K562 (cell line): ENCODE data around the gene NACC1. TPM values are rescaled to one million over a fixed set of nuclear protein-coding genes. Genes with fewer than 3 reads are reported as not detected.

ENCODE experiments used
- FOXK2 ChIP-seq, 2 experiments: fragments of 450-650 bp; IDR thresholded peaks in 1 of 2; conservative IDR thresholded peaks in 1 of 2; 2 replicates each; pipeline ENCODE4 v1.6.1; 2016; ENCODE audit warnings: low read depth in 2 of 2, mild to moderate bottlenecking in 1 of 2
- L3MBTL2 ChIP-seq: fragments of 450-650 bp; IDR thresholded peaks from 2 replicates; pipeline ENCODE4 v1.6.1; 2016; ENCODE audit warnings: mild to moderate bottlenecking, moderate library complexity
- MGA ChIP-seq: fragments of 450-650 bp; IDR thresholded peaks from 2 replicates; pipeline ENCODE4 v1.6.1; 2016; ENCODE audit warnings: mild to moderate bottlenecking, moderate library complexity
- MTA1 ChIP-seq: fragments of 450-650 bp; IDR thresholded peaks from 2 replicates; pipeline ENCODE4 v1.6.1; 2017; ENCODE audit warnings: borderline replicate concordance
- MYC ChIP-seq, 2 experiments: fragments of 250-450 bp in 1 of 2; sonication (Bioruptor Pico) in 1 of 2; IDR thresholded peaks; 2 replicates each; pipeline versions ENCODE4 v1.5.1 to v1.6.1; 2012 to 2021; ENCODE audit warnings: low read depth in 2 of 2, borderline replicate concordance in 1 of 2, improper control_type of control experiment in 1 of 2, low read length in 1 of 2, mild to moderate bottlenecking in 1 of 2, moderate library complexity in 1 of 2
- POLR2G ChIP-seq: fragments of 200-400 bp; formaldehyde crosslinking; IDR thresholded peaks from 2 replicates; pipeline ENCODE4 v1.6.1; 2017; ENCODE audit warnings: low read depth, mild to moderate bottlenecking, antibody characterized with exemption, low read length, moderate library complexity
- RERE ChIP-seq: sonication (generic); formaldehyde crosslinking; IDR thresholded peaks from 2 replicates; pipeline ENCODE4 v1.8.0; 2023; ENCODE audit warnings: missing genetic modification reagents, mild to moderate bottlenecking, borderline replicate concordance
- TFAP4 ChIP-seq: sonication (generic); formaldehyde crosslinking; IDR thresholded peaks from 2 replicates; pipeline ENCODE4 v1.8.0; 2022; ENCODE audit warnings: missing genetic modification reagents, mild to moderate bottlenecking, moderate library complexity, borderline replicate concordance
- polyA plus RNA-seq, 8 experiments: library from polyadenylated mRNA; depleted of rRNA in 4 of 8; stranded (reverse) in 5 of 8; unstranded in 3 of 8; fragments of >200 nt; fragmentation: Nextera tagmentation in 2 of 8; fragmentation: Illumina TruSeq in 1 of 8; extraction: Ambion mirVana in 2 of 8; extraction: Trizol in 1 of 8; gene quantifications; 2 replicates each; pipeline versions ENCODE4 v1.2.1 to v1.2.3, GENCODE V29; 2011 to 2014; ENCODE audit warnings: inconsistent platforms in 1 of 8, missing spikeins in 1 of 8
- total RNA-seq, 7 experiments: library from RNA; depleted of rRNA in 6 of 7; stranded (reverse); fragments of >200 nt in 6 of 7; fragmentation: Illumina TruSeq in 2 of 7; extraction: Trizol in 2 of 7; gene quantifications; 2 replicates each; pipeline versions ENCODE4 v1.2.1 to v1.2.3, GENCODE V29; 2011 to 2021; ENCODE audit warnings: low replicate concordance in 1 of 7

Gene NACC1
- total and polyA plus RNA-seq, 9 of the 15 experiments (the other 6 are each of a cell fraction or from before 2014, with no cell fraction given): 0.04 to 96.6 (median 25.8) TPM

GRCh38 chr19:13079542-13079986, 38.5 kb upstream of the NACC1 start (continued):
- TF ChIP-seq POLR2G: peak; percentile 63
- peak in 1 of 2 experiments; percentile 53; a peak in 1 of 4 replicates for TF ChIP-seq FOXK2 (conservative IDR thresholded peaks at IDR 0.05 in 1 of 2, IDR thresholded peaks at IDR 0.05 in 1 of 2; ENCODE audit: low read depth in 2 of 2)
- TF ChIP-seq MTA1: no peak
- no peak for TF ChIP-seq RERE (CRISPR knock-in tag)
- peak; percentile 39; the same call in 1 of the 2 replicates for TF ChIP-seq MYC (IDR thresholded peaks at IDR 0.05; ENCODE audit: low read depth, low read length)
- TF ChIP-seq MYC (CRISPR knock-in tag; IDR thresholded peaks at IDR 0.05; ENCODE audit: borderline replicate concordance, low read depth): no peak
- TF ChIP-seq TFAP4: peak; percentile 27; the same call in 1 of the 2 replicates
- peak; percentile 86 for TF ChIP-seq L3MBTL2
- TF ChIP-seq MGA: peak; percentile 89
